GM18498 (cell line): ENCODE results near the gene ID3.
A peak's percentile ranks its signal among the peaks of the same experiment; 100 is the strongest.

ENCODE experiments used
- ATAC-seq: cut with Tn5 transposase; IDR thresholded peaks from one replicate; pipeline ENCODE4 v1.9.1; 2021; ENCODE audit warnings: mild to moderate bottlenecking, moderate library complexity; ENCODE audit not compliant: unreplicated experiment

ID3 gene

GRCh38 chr1:23566304-23566703 lies 7.0 kb upstream of the ID3 start:
- no peak for ATAC-seq

- ATAC-seq: no peak
Observed at GRCh38 chr1:23565776-23566175, 6.5 kb upstream of the ID3 start.

- ATAC-seq: no peak
Observed at GRCh38 chr1:23564529-23565122, 5.3 kb upstream of the ID3 start.

GRCh38 chr1:23563755-23564374 lies 4.6 kb upstream of the ID3 start:
- no peak for ATAC-seq

GRCh38 chr1:23563003-23563402 lies 3.7 kb upstream of the ID3 start:
- ATAC-seq: no peak

GRCh38 chr1:23562137-23562876 lies 3.0 kb upstream of the ID3 start:
- ATAC-seq: no peak

GRCh38 chr1:23561813-23562100 lies 2.5 kb upstream of the ID3 start:
- ATAC-seq: no peak

- ATAC-seq: no peak
Observed at GRCh38 chr1:23561076-23561812, 1.9 kb upstream of the ID3 start.

GRCh38 chr1:23559985-23560741 lies 862 bp upstream of the ID3 start:
- no peak for ATAC-seq

GRCh38 chr1:23558872-23559135 lies 497 bp downstream of the ID3 start:
- ATAC-seq: no peak

GRCh38 chr1:23558140-23558871 lies 995 bp downstream of the ID3 start:
- no peak for ATAC-seq

GRCh38 chr1:23557471-23558124 lies 1.7 kb downstream of the ID3 start:
- ATAC-seq: no peak

- ATAC-seq: no peak
Observed at GRCh38 chr1:23556635-23557470, 2.4 kb downstream of the ID3 start.

GRCh38 chr1:23555986-23556634 lies 3.2 kb downstream of the ID3 start:
- no peak for ATAC-seq

- no peak for ATAC-seq
Observed at GRCh38 chr1:23555270-23555985, 3.9 kb downstream of the ID3 start.

- ATAC-seq: peak; percentile 56
Observed at GRCh38 chr1:23554481-23555269, 4.6 kb downstream of the ID3 start.

- no peak for ATAC-seq
Observed at GRCh38 chr1:23554127-23554480, 5.2 kb downstream of the ID3 start.
